CD14-positive monocyte (primary cell): ENCODE measurements around the gene HKDC1. TPM values are rescaled to one million over a fixed set of nuclear protein-coding genes. Genes with fewer than 3 reads are reported as not detected.

Source experiments
- DNase-seq, 3 donors: peaks; one replicate each; pipeline ENCODE4 v3.0.0-alpha.2; 2011 to 2022
- H2AFZ ChIP-seq: 2 replicates; pipeline ENCODE4 v1.6.0; 2012; ENCODE audit warnings: mild to moderate bottlenecking, low read depth, low read length, inconsistent platforms; ENCODE audit not compliant: insufficient read depth, poor library complexity, severe bottlenecking
- H3K27ac ChIP-seq, 2 donors: 1 replicate in 1 of 2; 2 replicates in 1 of 2; pipeline ENCODE4 v1.5.1; 2012 to 2013; ENCODE audit warnings: low read length in 2 of 2, control low read depth in 1 of 2, inconsistent platforms in 1 of 2, low read depth in 1 of 2, mild to moderate bottlenecking in 1 of 2
- H3K27me3 ChIP-seq, 2 donors: one replicate each; pipeline versions ENCODE4 v1.6.0 to v1.6.1; 2011 to 2013; ENCODE audit warnings: low read length in 2 of 2; ENCODE audit not compliant: control insufficient read depth in 2 of 2, insufficient read depth in 2 of 2
- H3K36me3 ChIP-seq, 2 donors: replicated peaks in 1 of 2; 1 replicate in 1 of 2; 2 replicates in 1 of 2; pipeline versions ENCODE4 v1.5.1 to v1.6.1; 2012 to 2013; ENCODE audit warnings: low read length in 2 of 2, control low read depth in 1 of 2, inconsistent platforms in 1 of 2, mild to moderate bottlenecking in 1 of 2; ENCODE audit not compliant: insufficient read depth in 2 of 2, control insufficient read depth in 1 of 2
- H3K4me1 ChIP-seq, 2 donors: 1 replicate in 1 of 2; 2 replicates in 1 of 2; pipeline versions ENCODE4 v1.5.1 to v1.6.1; 2012 to 2013; ENCODE audit warnings: low read length in 2 of 2, control low read depth in 1 of 2, inconsistent platforms in 1 of 2, mild to moderate bottlenecking in 1 of 2, moderate library complexity in 1 of 2; ENCODE audit not compliant: insufficient read depth in 2 of 2, control insufficient read depth in 1 of 2
- H3K4me2 ChIP-seq: replicated peaks from 2 replicates; pipeline ENCODE3; 2012; ENCODE audit warnings: low read length, moderate library complexity, mild to moderate bottlenecking; ENCODE audit not compliant: poor library complexity, severe bottlenecking; ENCODE audit errors: extremely low read depth
- H3K4me3 ChIP-seq, 3 experiments: fragments of 200-600 bp in 1 of 3; sonication (generic) in 1 of 3; replicated peaks in 1 of 3; 1 replicate in 2 of 3; 2 replicates in 1 of 3; pipeline ENCODE4 v1.5.1; 2011 to 2013; ENCODE audit warnings: low read length in 3 of 3, mild to moderate bottlenecking in 3 of 3, control low read depth in 2 of 3, low read depth in 2 of 3, inconsistent platforms in 1 of 3, moderate library complexity in 1 of 3
- H3K79me2 ChIP-seq: 2 replicates; pipeline ENCODE4 v1.6.0; 2012; ENCODE audit warnings: mild to moderate bottlenecking, control low read depth, inconsistent platforms, low read length, moderate library complexity; ENCODE audit not compliant: insufficient read depth
- H3K9ac ChIP-seq: 2 replicates; pipeline ENCODE4 v1.6.0; 2017; ENCODE audit warnings: low read length, mild to moderate bottlenecking; ENCODE audit not compliant: insufficient read depth, poor library complexity, severe bottlenecking
- H3K9me3 ChIP-seq, 2 donors: replicated peaks in 1 of 2; 1 replicate in 1 of 2; 2 replicates in 1 of 2; pipeline versions ENCODE4 v1.5.1 to v1.6.1; 2012 to 2013; ENCODE audit warnings: low read length in 2 of 2, control low read depth in 1 of 2; ENCODE audit not compliant: control insufficient read depth in 1 of 2, insufficient read depth in 1 of 2
- H4K20me1 ChIP-seq: 2 replicates; pipeline ENCODE4 v1.6.0; 2012; ENCODE audit warnings: mild to moderate bottlenecking, low read length, control low read depth, moderate library complexity; ENCODE audit not compliant: insufficient read depth
- H3K27ac Mint-ChIP-seq, 7 donors: one replicate each; pipeline ENCODE4 v1.8.0; 2020; ENCODE audit warnings: mild to moderate bottlenecking in 7 of 7, mixed read lengths in 7 of 7, moderate library complexity in 6 of 7, inconsistent platforms in 2 of 7
- H3K27me3 Mint-ChIP-seq, 3 donors: one replicate each; pipeline ENCODE4 v1.8.0; 2021 to 2022; ENCODE audit warnings: low read depth in 3 of 3, mild to moderate bottlenecking in 3 of 3, mixed read lengths in 3 of 3, moderate library complexity in 3 of 3, inconsistent platforms in 1 of 3
- H3K36me3 Mint-ChIP-seq, 2 donors: one replicate each; pipeline ENCODE4 v1.8.0; 2020; ENCODE audit warnings: mixed read lengths in 2 of 2, inconsistent platforms in 1 of 2, mild to moderate bottlenecking in 1 of 2
- H3K4me1 Mint-ChIP-seq: one replicate; pipeline ENCODE4 v1.8.0; 2020; ENCODE audit warnings: mild to moderate bottlenecking, mixed read lengths
- H3K4me3 Mint-ChIP-seq, 2 donors: one replicate each; pipeline ENCODE4 v1.8.0; 2020; ENCODE audit warnings: mild to moderate bottlenecking in 2 of 2, mixed read lengths in 2 of 2, moderate library complexity in 1 of 2
- H3K9me3 Mint-ChIP-seq, 7 donors: one replicate each; pipeline ENCODE4 v1.8.0; 2020 to 2022; ENCODE audit warnings: mixed read lengths in 7 of 7, mild to moderate bottlenecking in 6 of 7, moderate library complexity in 6 of 7, inconsistent platforms in 2 of 7
- CTCF ChIP-seq: fragments of 200-600 bp; IDR thresholded peaks from one replicate; pipeline ENCODE4 v1.8.0; 2022; ENCODE audit warnings: antibody characterized with exemption, mild to moderate bottlenecking
- WGBS: methylation state at CpG from one replicate; pipeline ENCODE4 v1.1.5; 2013; ENCODE audit warnings: missing lambda C conversion rate; ENCODE audit not compliant: insufficient coverage; 5-methylcytosine and 5-hydroxymethylcytosine counted together
- intact Hi-C, 2 donors: fragments of 100-400 bp; cut with micrococcal nuclease; formaldehyde crosslinking; loops; one replicate each; pipeline versions ENCODE4 v1.15.0 to v1.15.1; 2023
- polyA plus RNA-seq, 3 donors: library from polyadenylated mRNA; depleted of rRNA in 1 of 3; unstranded in 2 of 3; stranded (reverse) in 1 of 3; fragments of 300-500 nt in 2 of 3; fragments of >200 nt in 1 of 3; fragmentation: Illumina TruSeq in 2 of 3; gene quantifications; 1 replicate in 2 of 3; 2 replicates in 1 of 3; pipeline ENCODE4 v1.2.3, GENCODE V29; 2012 to 2021

The HKDC1 gene
- polyA plus RNA-seq, 3 donors: not detected

- Mint-ChIP-seq H3K4me3 (no peak overlapping the region), H3K27ac (no peak overlapping the region), H3K9me3 (peaks cover 0 to 2% (median 0%) of the 10 kb centered on the region in 7 donors), H3K36me3 (no peaks in the 10 kb centered on the region), H3K27me3 (peaks cover 2 to 6% (median 3%) of the 10 kb centered on the region in 3 donors), H3K4me1 (peaks cover 11% of the 10 kb centered on the region)
- Histone ChIP-seq H3K36me3 (no peaks in the 10 kb centered on the region), H3K4me1 (peaks cover 7 to 11% of the 10 kb centered on the region in 2 donors), H4K20me1 (no peaks in the 10 kb centered on the region), H3K4me3 (no peak overlapping the region), H2AFZ (no peak overlapping the region), H3K27me3 (no peaks in the 10 kb centered on the region), H3K9me3 (no peaks in the 10 kb centered on the region), H3K27ac (no peak overlapping the region), H3K9ac (no peak overlapping the region), H3K4me2 (no peak overlapping the region), H3K79me2 (no peaks in the 10 kb centered on the region)
- no peak for TF ChIP-seq CTCF
- intact Hi-C loops: no loop called here
- 95% methylated on average over 10 of the region's 10 CpGs for WGBS
- no peak for DNase-seq
Measured at GRCh38 chr10:69243817-69244216, 23.7 kb downstream of the HKDC1 start.

DNA sequence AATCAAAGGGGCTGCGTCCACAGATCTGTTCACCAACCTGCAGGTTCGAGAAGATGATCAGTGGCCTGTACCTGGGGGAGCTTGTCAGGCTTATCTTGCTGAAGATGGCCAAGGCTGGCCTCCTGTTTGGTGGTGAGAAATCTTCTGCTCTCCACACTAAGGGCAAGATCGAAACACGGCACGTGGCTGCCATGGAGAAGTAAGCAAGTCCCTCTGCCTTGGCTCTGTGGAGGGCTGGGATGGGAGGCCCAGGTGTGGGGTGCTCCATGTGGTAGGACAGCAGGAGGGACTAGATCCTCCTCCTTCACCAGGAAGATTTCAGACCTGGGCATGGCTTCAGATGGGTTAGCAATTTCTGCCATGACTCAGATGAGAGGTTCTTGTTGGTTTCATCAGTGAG lies 25.9 kb downstream of the HKDC1 start:
- H3K9me3 ChIP-seq: no peaks in the 10 kb centered on the region
- peak overlapping the region; percentile 16 for H3K9ac ChIP-seq
- H3K4me3 ChIP-seq: no peak overlapping the region
- H2AFZ ChIP-seq: no peak overlapping the region
- H3K4me3 Mint-ChIP-seq: no peak overlapping the region
- intact Hi-C loops: no loop called here
- DNase-seq: no peak
- H3K4me1 ChIP-seq: no peaks in the 10 kb centered on the region
- no peak for TF ChIP-seq CTCF
- WGBS: no CpG with 5 or more reads among the region's 5 CpGs
- H3K79me2 ChIP-seq: no peaks in the 10 kb centered on the region
- H4K20me1 ChIP-seq: no peaks in the 10 kb centered on the region
- H3K27ac Mint-ChIP-seq: no peak overlapping the region
- no peaks in the 10 kb centered on the region for H3K36me3 ChIP-seq
- H3K4me1 Mint-ChIP-seq: peaks cover 3% of the 10 kb centered on the region
- no peaks in the 10 kb centered on the region for H3K27me3 ChIP-seq
- H3K9me3 Mint-ChIP-seq: peaks cover 0 to 1% (median 0%) of the 10 kb centered on the region in 7 donors
- H3K27ac ChIP-seq: no peak overlapping the region
- peaks cover 1 to 6% (median 2%) of the 10 kb centered on the region in 3 donors for H3K27me3 Mint-ChIP-seq
- no peaks in the 10 kb centered on the region for H3K36me3 Mint-ChIP-seq
- no peak overlapping the region for H3K4me2 ChIP-seq
